K562 (cell line): ENCODE results near the gene CHDH. TPM values are rescaled to one million over a fixed set of nuclear protein-coding genes. Genes with fewer than 3 reads are reported as not detected.

Experiments
- ATAC-seq: fragments of 200-7000 bp; cut with Tn5 transposase; 3 replicates; pipeline ENCODE4 v1.9.1; 2020; ENCODE audit warnings: moderate library complexity
- BruUV-seq: library from RNA; stranded (reverse); fragments of 400-500 nt; replicated peaks from 2 replicates; lab custom pipeline; 2021; lab: Mats Ljungman, UMichigan
- CTCF ChIA-PET: fragments of 300-600 bp; formaldehyde crosslinking; extraction: SDS; loops from one replicate; lab custom pipeline; 2021; ENCODE audit warnings: low intra/inter-chr PET ratio; lab: Yijun Ruan, JAX
- POLR2A ChIA-PET: fragments of 300-600, 350-650 bp; sonication (Branson Sonifier 250); formaldehyde crosslinking; extraction: SDS; loops from one replicate; lab custom pipeline; 2021; ENCODE audit warnings: antibody characterized with exemption, inconsistent platforms; lab: Yijun Ruan, JAX
- DNase-seq, 4 experiments: peaks; one replicate each; pipeline versions ENCODE4 v3.0.0 to v3.0.0-alpha.2; 2011 to 2018; ENCODE audit warnings: low spot score in 3 of 4, mixed read lengths in 3 of 4; ENCODE audit errors: extremely low read depth in 1 of 4
- FAIRE-seq: peaks from 2 replicates; lab custom pipeline; 2011; peaks lifted over from hg19 to GRCh38; lab: Jason Lieb, UNC
- H2AFZ ChIP-seq: 2 replicates; pipeline ENCODE4 v1.6.0; 2011; ENCODE audit warnings: low read depth, low read length, control low read depth, inconsistent platforms
- H3K27ac ChIP-seq: fragments of 200-600 bp; 3 replicates; pipeline ENCODE4 v1.8.0; 2011; ENCODE audit warnings: low read depth, mild to moderate bottlenecking, control low read depth, inconsistent platforms, low read length, moderate library complexity, mixed read lengths; ENCODE audit errors: extremely low read depth
- H3K27me3 ChIP-seq, 2 experiments: fragments of 300-600 bp in 1 of 2; 2 replicates in 1 of 2; 3 replicates in 1 of 2; pipeline versions ENCODE4 v1.6.0 to v1.8.0; 2011; ENCODE audit warnings: inconsistent platforms in 2 of 2, low read length in 2 of 2, mild to moderate bottlenecking in 1 of 2, mixed read lengths in 1 of 2, moderate library complexity in 1 of 2; ENCODE audit not compliant: control insufficient read depth in 2 of 2, insufficient read depth in 2 of 2
- H3K36me3 ChIP-seq: fragments of 300-600 bp; 3 replicates; pipeline ENCODE4 v1.8.0; 2011; ENCODE audit warnings: mild to moderate bottlenecking, low read length, inconsistent platforms; ENCODE audit not compliant: control insufficient read depth, insufficient read depth
- H3K4me1 ChIP-seq, 2 experiments: fragments of 200-600 bp in 1 of 2; replicated peaks in 1 of 2; 2 replicates in 1 of 2; 3 replicates in 1 of 2; pipeline versions ENCODE4 v1.5.1 to v1.8.0; 2011; ENCODE audit warnings: inconsistent platforms in 2 of 2, low read length in 2 of 2, mild to moderate bottlenecking in 1 of 2, mixed read lengths in 1 of 2, moderate library complexity in 1 of 2; ENCODE audit not compliant: control insufficient read depth in 2 of 2, insufficient read depth in 2 of 2
- H3K4me2 ChIP-seq: 2 replicates; pipeline ENCODE4 v1.6.1; 2011; ENCODE audit warnings: low read length, control low read depth, inconsistent platforms, mixed read lengths; ENCODE audit not compliant: insufficient read depth
- H3K4me3 ChIP-seq: fragments of 200-600 bp; sonication (generic), shearing (Covaris generic); 2 replicates; pipeline ENCODE4 v1.5.1; 2016; ENCODE audit warnings: control low read depth, inconsistent platforms
- H3K79me2 ChIP-seq: fragments of 200-600 bp; 3 replicates; pipeline ENCODE4 v1.8.0; 2011; ENCODE audit warnings: low read length, inconsistent platforms; ENCODE audit not compliant: control insufficient read depth, insufficient read depth
- H3K9ac ChIP-seq, 2 experiments: 2 replicates each; pipeline versions ENCODE4 v1.6.0 to v1.6.1; 2011; ENCODE audit warnings: low read depth in 2 of 2, low read length in 2 of 2, control low read depth in 1 of 2, inconsistent platforms in 1 of 2, mild to moderate bottlenecking in 1 of 2, mixed read lengths in 1 of 2; ENCODE audit not compliant: insufficient read depth in 1 of 2
- H3K9me1 ChIP-seq: one replicate; pipeline ENCODE4 v1.6.0; 2011; ENCODE audit warnings: inconsistent platforms, mild to moderate bottlenecking, low read length, moderate library complexity; ENCODE audit not compliant: control insufficient read depth, insufficient read depth
- H3K9me3 ChIP-seq: replicated peaks from 2 replicates; pipeline ENCODE4 v1.5.1; 2011; ENCODE audit warnings: low read depth, low read length, inconsistent platforms; ENCODE audit not compliant: control insufficient read depth, insufficient read depth
- H4K20me1 ChIP-seq: replicated peaks from 2 replicates; pipeline ENCODE4 v1.6.1; 2011; ENCODE audit warnings: low read length, inconsistent platforms, mixed read lengths; ENCODE audit not compliant: control insufficient read depth, insufficient read depth
- ILF3 ChIP-seq: fragments of 450-650 bp; IDR thresholded peaks from 2 replicates; pipeline ENCODE4 v1.6.1; 2018; ENCODE audit warnings: antibody characterized with exemption, mild to moderate bottlenecking, moderate library complexity, borderline replicate concordance
- L3MBTL2 ChIP-seq: fragments of 450-650 bp; IDR thresholded peaks from 2 replicates; pipeline ENCODE4 v1.6.1; 2016; ENCODE audit warnings: mild to moderate bottlenecking, moderate library complexity
- NR4A1 ChIP-seq, 2 experiments: fragments of 250-450 bp in 1 of 2; fragments of 450-650 bp in 1 of 2; sonication (Bioruptor Pico) in 1 of 2; IDR thresholded peaks; 2 replicates each; pipeline versions ENCODE4 v1.4.0 to v1.6.1; 2016 to 2020; ENCODE audit warnings: mild to moderate bottlenecking in 2 of 2, missing compliant biosample characterization in 1 of 2, missing genetic modification characterization in 1 of 2, moderate library complexity in 1 of 2
- POLR2H ChIP-seq: IDR thresholded peaks from 2 replicates; pipeline ENCODE4 v1.6.1; 2016; ENCODE audit warnings: missing genetic modification characterization, low read depth, mild to moderate bottlenecking, control low read depth, missing compliant biosample characterization, moderate library complexity
- SRSF9 ChIP-seq: fragments of 200-400 bp; formaldehyde crosslinking; IDR thresholded peaks from 2 replicates; pipeline ENCODE4 v1.6.1; 2017; ENCODE audit warnings: low read depth, low read length, borderline replicate concordance
- TARDBP ChIP-seq: fragments of 450-650 bp; IDR thresholded peaks from 2 replicates; pipeline ENCODE4 v1.6.1; 2016
- ZNF561 ChIP-seq: fragments of 450-650 bp; formaldehyde crosslinking; conservative IDR thresholded peaks from 2 replicates; pipeline ENCODE4 v1.4.0; 2020; ENCODE audit warnings: mild to moderate bottlenecking, moderate library complexity
- WGBS: fragments of 100-300 bp; shearing (Covaris generic); methylation state at CpG from one replicate; pipeline ENCODE4 v1.1.6; 2016; ENCODE audit warnings: low coverage, mixed read lengths; ENCODE audit not compliant: insufficient coverage; ENCODE audit errors: missing lambda C conversion rate; 5-methylcytosine and 5-hydroxymethylcytosine counted together
- in situ Hi-C: fragments of 300-500 bp; cut with MboI; formaldehyde crosslinking; loops from 4 replicates; pipeline ENCODE4 v1.15.0; 2018; ENCODE audit warnings: inconsistent platforms, mixed read lengths
- intact Hi-C: fragments of 100-400 bp; cut with micrococcal nuclease; formaldehyde crosslinking; loops from 2 replicates; pipeline ENCODE4 v1.14.2; 2022
- polyA plus RNA-seq, 8 experiments: library from polyadenylated mRNA; depleted of rRNA in 4 of 8; stranded (reverse) in 5 of 8; unstranded in 3 of 8; fragments of >200 nt; fragmentation: Nextera tagmentation in 2 of 8; fragmentation: Illumina TruSeq in 1 of 8; extraction: Ambion mirVana in 2 of 8; extraction: Trizol in 1 of 8; gene quantifications; 2 replicates each; pipeline versions ENCODE4 v1.2.1 to v1.2.3, GENCODE V29; 2011 to 2014; ENCODE audit warnings: inconsistent platforms in 1 of 8, missing spikeins in 1 of 8
- total RNA-seq, 7 experiments: library from RNA; depleted of rRNA in 6 of 7; stranded (reverse); fragments of >200 nt in 6 of 7; fragmentation: Illumina TruSeq in 2 of 7; extraction: Trizol in 2 of 7; gene quantifications; 2 replicates each; pipeline versions ENCODE4 v1.2.1 to v1.2.3, GENCODE V29; 2011 to 2021; ENCODE audit warnings: low replicate concordance in 1 of 7
- TF ChIP-seq, protein P1 (sequence below): fragments of 450-650 bp; IDR thresholded peaks from 2 replicates; pipeline ENCODE4 v1.6.1; 2016; ENCODE audit warnings: missing biosample characterization, missing genetic modification characterization

CHDH gene
- total and polyA plus RNA-seq, 9 of the 15 experiments (the other 6 are each of a cell fraction or from before 2014, with no cell fraction given): 0.06 to 1.9 (median 0.46) TPM

GRCh38 chr3:53821631-53822121 is 24.5 kb downstream of the CHDH start:
- TF ChIP-seq ILF3: no peak
- no peak for TF ChIP-seq SRSF9
- TF ChIP-seq POLR2H (tag): no peak
- TF ChIP-seq TARDBP: no peak
- TF ChIP-seq NR4A1 (CRISPR knock-in tag; IDR thresholded peaks at IDR 0.05): no peak
- TF ChIP-seq NR4A1 (tag; IDR thresholded peaks at IDR 0.05): no peak
- TF ChIP-seq, protein P1, sequence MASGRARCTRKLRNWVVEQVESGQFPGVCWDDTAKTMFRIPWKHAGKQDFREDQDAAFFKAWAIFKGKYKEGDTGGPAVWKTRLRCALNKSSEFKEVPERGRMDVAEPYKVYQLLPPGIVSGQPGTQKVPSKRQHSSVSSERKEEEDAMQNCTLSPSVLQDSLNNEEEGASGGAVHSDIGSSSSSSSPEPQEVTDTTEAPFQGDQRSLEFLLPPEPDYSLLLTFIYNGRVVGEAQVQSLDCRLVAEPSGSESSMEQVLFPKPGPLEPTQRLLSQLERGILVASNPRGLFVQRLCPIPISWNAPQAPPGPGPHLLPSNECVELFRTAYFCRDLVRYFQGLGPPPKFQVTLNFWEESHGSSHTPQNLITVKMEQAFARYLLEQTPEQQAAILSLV (tag): no peak
- TF ChIP-seq L3MBTL2: no peak
- TF ChIP-seq ZNF561 (CRISPR knock-in tag): no peak
- FAIRE-seq: no peak
- H3K4me3 ChIP-seq: no peak overlapping the region
- no peak overlapping the region for H3K9ac ChIP-seq
- H3K9me3 ChIP-seq: no peaks in the 10 kb centered on the region
- in situ Hi-C loops (no loop called here), intact Hi-C loops (no loop called here)
- ChIA-PET CTCF (no interaction called here), POLR2A (no interaction called here)
- no peak for ATAC-seq
- H4K20me1 ChIP-seq: no peaks in the 10 kb centered on the region; the same call in 1 of the 2 replicates
- no peak for DNase-seq
- WGBS: 9% methylated on average over 3 of the region's 5 CpGs
- H3K36me3 ChIP-seq: no peaks in the 10 kb centered on the region
- H2AFZ ChIP-seq: no peak overlapping the region
- peaks cover 0 to 32% of the 10 kb centered on the region in 2 experiments; a peak in 2 of 5 replicates for H3K27me3 ChIP-seq
- H3K4me2 ChIP-seq: no peak overlapping the region
- H3K4me1 ChIP-seq: no peaks in the 10 kb centered on the region
- no peaks in the 10 kb centered on the region for H3K79me2 ChIP-seq
- no peaks in the 10 kb centered on the region for H3K9me1 ChIP-seq
- BruUV-seq: no TSS peak
- H3K27ac ChIP-seq: no peak overlapping the region
